ENCODE data around the gene LARP6.
"Not testable (repeated sequence)": the region's sequence is repeated elsewhere in the genome, so short reads cannot be mapped to it uniquely, and the experiment has no call there.

LARP6 gene

GRCh38 chr15:70853973-70854665, at the start of gene LARP6:
Gene LARP6 (minus strand): TSS chr15:70854157. CDS start chr15:70854088, 69 bp downstream.
- peak; percentile 20 for DNase-seq
- in situ Hi-C loops (cut with MboI; ENCODE audit: low pct_unique_long_range_greater_than_20kb, low sequenced_read_pairs) = no loop called here

- in situ Hi-C loops (cut with MboI; ENCODE audit: low pct_unique_long_range_greater_than_20kb, low sequenced_read_pairs) = no loop called here
- DNase-seq = no peak
These were observed 48.1 kb upstream of the LARP6 start for GRCh38 chr15:70902107-70902506.

GRCh38 chr15:70892912-70893560, 39.1 kb upstream of the LARP6 start:
- in situ Hi-C loops (cut with MboI; ENCODE audit: low pct_unique_long_range_greater_than_20kb, low sequenced_read_pairs) = no loop called here

GRCh38 chr15:70892002-70892911, 38.3 kb upstream of the LARP6 start, which contains the start of the genes LRRC49 and THAP10:
Gene LRRC49 (plus strand): TSS chr15:70892826. CDS start chr15:70892895, 69 bp downstream.
Gene THAP10 (minus strand): TSS chr15:70892433. CDS start chr15:70892272, 161 bp downstream.
- in situ Hi-C loops (cut with MboI; ENCODE audit: low pct_unique_long_range_greater_than_20kb, low sequenced_read_pairs) = no loop called here
- DNase-seq = peak; percentile 95

More at GRCh38 chr15:70892912-70893560, 39.1 kb upstream of the LARP6 start:
- DNase-seq = no peak

- in situ Hi-C loops (cut with MboI; ENCODE audit: low pct_unique_long_range_greater_than_20kb, low sequenced_read_pairs) = no loop called here
- DNase-seq = peak; percentile 11
These were observed 28.4 kb upstream of the LARP6 start for GRCh38 chr15:70882361-70882760.

GRCh38 chr15:70880781-70881180, 26.8 kb upstream of the LARP6 start:
- DNase-seq = no peak
- in situ Hi-C loops (cut with MboI; ENCODE audit: low pct_unique_long_range_greater_than_20kb, low sequenced_read_pairs) = no loop called here

GRCh38 chr15:70879401-70879800, 25.4 kb upstream of the LARP6 start:
- in situ Hi-C loops (cut with MboI; ENCODE audit: low pct_unique_long_range_greater_than_20kb, low sequenced_read_pairs) = no loop called here
- no peak for DNase-seq

- DNase-seq = no peak
- in situ Hi-C loops (cut with MboI; ENCODE audit: low pct_unique_long_range_greater_than_20kb, low sequenced_read_pairs) = no loop called here
These were observed 22.7 kb upstream of the LARP6 start for GRCh38 chr15:70876683-70877082.

- in situ Hi-C loops (cut with MboI; ENCODE audit: low pct_unique_long_range_greater_than_20kb, low sequenced_read_pairs) = no loop called here
These were observed 22.1 kb upstream of the LARP6 start for GRCh38 chr15:70876011-70876410.

GRCh38 chr15:70875001-70875782, 21.2 kb upstream of the LARP6 start:
- no peak for DNase-seq
- in situ Hi-C loops (cut with MboI; ENCODE audit: low pct_unique_long_range_greater_than_20kb, low sequenced_read_pairs) = no loop called here

More at GRCh38 chr15:70876011-70876410, 22.1 kb upstream of the LARP6 start:
- no peak for DNase-seq

- in situ Hi-C loops (cut with MboI; ENCODE audit: low pct_unique_long_range_greater_than_20kb, low sequenced_read_pairs) = no loop called here
- DNase-seq = no peak
These were observed 19.5 kb upstream of the LARP6 start for GRCh38 chr15:70873232-70874054.

GRCh38 chr15:70871490-70871889, 17.5 kb upstream of the LARP6 start:
- DNase-seq; in situ Hi-C loops (cut with MboI; ENCODE audit: low pct_unique_long_range_greater_than_20kb, low sequenced_read_pairs): not testable (repeated sequence)

- in situ Hi-C loops (cut with MboI; ENCODE audit: low pct_unique_long_range_greater_than_20kb, low sequenced_read_pairs) = no loop called here
- DNase-seq = no peak
These were observed 16.1 kb upstream of the LARP6 start for GRCh38 chr15:70870051-70870450.

- in situ Hi-C loops (cut with MboI; ENCODE audit: low pct_unique_long_range_greater_than_20kb, low sequenced_read_pairs) = no loop called here
These were observed 15.4 kb upstream of the LARP6 start for GRCh38 chr15:70869346-70869745.

GRCh38 chr15:70867911-70868467, 14.0 kb upstream of the LARP6 start:
- no peak for DNase-seq
- in situ Hi-C loops (cut with MboI; ENCODE audit: low pct_unique_long_range_greater_than_20kb, low sequenced_read_pairs) = no loop called here

More at GRCh38 chr15:70869346-70869745, 15.4 kb upstream of the LARP6 start:
- no peak for DNase-seq

- in situ Hi-C loops (cut with MboI; ENCODE audit: low pct_unique_long_range_greater_than_20kb, low sequenced_read_pairs) = no loop called here
These were observed 13.2 kb upstream of the LARP6 start for GRCh38 chr15:70866982-70867641.

More at GRCh38 chr15:70866982-70867641, 13.2 kb upstream of the LARP6 start:
- DNase-seq = no peak
